Retinal pigment epithelial cell (primary cell): Measurements from ENCODE around the gene MED13.

Experiments used
- DNase-seq: peaks from one replicate; pipeline ENCODE4 v3.0.0-alpha.2; 2010; ENCODE audit warnings: low read depth
- H3K4me3 ChIP-seq: 2 replicates; pipeline ENCODE4 v1.5.1; 2011; ENCODE audit warnings: mild to moderate bottlenecking, low read length, control low read depth, moderate library complexity
- CTCF ChIP-seq: conservative IDR thresholded peaks from 2 replicates; pipeline ENCODE4 v1.5.1; 2011; ENCODE audit warnings: low read depth, low read length, control low read depth, inconsistent platforms

MED13 gene

GRCh38 chr17:62064791-62065563 lies at the start of gene MED13:
TSS of gene MED13 (minus strand) at chr17:62065278. CDS start at chr17:62065205, 73 bp downstream.
- peak within 1 kb of the TSS; percentile 95 for H3K4me3 ChIP-seq
- no peak for TF ChIP-seq CTCF
- DNase-seq: no peak

- no peak overlapping the region for H3K4me3 ChIP-seq
- TF ChIP-seq CTCF: no peak
- no peak for DNase-seq
Measured at GRCh38 chr17:62112229-62112628, 47.2 kb upstream of the MED13 start.

- no peak for DNase-seq
- H3K4me3 ChIP-seq: no peak overlapping the region
- TF ChIP-seq CTCF: no peak
Measured at GRCh38 chr17:62111562-62112171, 46.6 kb upstream of the MED13 start.

GRCh38 chr17:62110923-62111484 lies 45.9 kb upstream of the MED13 start:
- no peak for TF ChIP-seq CTCF
- no peak overlapping the region for H3K4me3 ChIP-seq
- no peak for DNase-seq

- no peak for TF ChIP-seq CTCF
- DNase-seq: no peak
Measured at GRCh38 chr17:62109924-62110323, 44.8 kb upstream of the MED13 start.

GRCh38 chr17:62109378-62109902 lies 44.4 kb upstream of the MED13 start:
- no peak overlapping the region for H3K4me3 ChIP-seq
- DNase-seq: no peak
- peak; percentile 83 for TF ChIP-seq CTCF

More at GRCh38 chr17:62109924-62110323, 44.8 kb upstream of the MED13 start:
- H3K4me3 ChIP-seq: no peak overlapping the region
